K562 (cell line): Measurements from ENCODE around the gene PPARG. TPM values are rescaled to one million over a fixed set of nuclear protein-coding genes. Genes with fewer than 3 reads are reported as not detected.

Source experiments
- ATAC-seq: fragments of 200-7000 bp; cut with Tn5 transposase; 3 replicates; pipeline ENCODE4 v1.9.1; 2020; ENCODE audit warnings: moderate library complexity
- BruUV-seq: library from RNA; stranded (reverse); fragments of 400-500 nt; replicated peaks from 2 replicates; lab custom pipeline; 2021; lab: Mats Ljungman, UMichigan
- CTCF ChIA-PET: fragments of 300-600 bp; formaldehyde crosslinking; extraction: SDS; loops from one replicate; lab custom pipeline; 2021; ENCODE audit warnings: low intra/inter-chr PET ratio; lab: Yijun Ruan, JAX
- POLR2A ChIA-PET: fragments of 300-600, 350-650 bp; sonication (Branson Sonifier 250); formaldehyde crosslinking; extraction: SDS; loops from one replicate; lab custom pipeline; 2021; ENCODE audit warnings: antibody characterized with exemption, inconsistent platforms; lab: Yijun Ruan, JAX
- DNase-seq, 4 experiments: peaks; one replicate each; pipeline versions ENCODE4 v3.0.0 to v3.0.0-alpha.2; 2011 to 2018; ENCODE audit warnings: low spot score in 3 of 4, mixed read lengths in 3 of 4; ENCODE audit errors: extremely low read depth in 1 of 4
- FAIRE-seq: peaks from 2 replicates; lab custom pipeline; 2011; peaks lifted over from hg19 to GRCh38; lab: Jason Lieb, UNC
- H2AFZ ChIP-seq: 2 replicates; pipeline ENCODE4 v1.6.0; 2011; ENCODE audit warnings: low read depth, low read length, control low read depth, inconsistent platforms
- H3K27ac ChIP-seq: fragments of 200-600 bp; 3 replicates; pipeline ENCODE4 v1.8.0; 2011; ENCODE audit warnings: low read depth, mild to moderate bottlenecking, control low read depth, inconsistent platforms, low read length, moderate library complexity, mixed read lengths; ENCODE audit errors: extremely low read depth
- H3K27me3 ChIP-seq, 2 experiments: fragments of 300-600 bp in 1 of 2; 2 replicates in 1 of 2; 3 replicates in 1 of 2; pipeline versions ENCODE4 v1.6.0 to v1.8.0; 2011; ENCODE audit warnings: inconsistent platforms in 2 of 2, low read length in 2 of 2, mild to moderate bottlenecking in 1 of 2, mixed read lengths in 1 of 2, moderate library complexity in 1 of 2; ENCODE audit not compliant: control insufficient read depth in 2 of 2, insufficient read depth in 2 of 2
- H3K36me3 ChIP-seq: fragments of 300-600 bp; 3 replicates; pipeline ENCODE4 v1.8.0; 2011; ENCODE audit warnings: mild to moderate bottlenecking, low read length, inconsistent platforms; ENCODE audit not compliant: control insufficient read depth, insufficient read depth
- H3K4me1 ChIP-seq, 2 experiments: fragments of 200-600 bp in 1 of 2; replicated peaks in 1 of 2; 2 replicates in 1 of 2; 3 replicates in 1 of 2; pipeline versions ENCODE4 v1.5.1 to v1.8.0; 2011; ENCODE audit warnings: inconsistent platforms in 2 of 2, low read length in 2 of 2, mild to moderate bottlenecking in 1 of 2, mixed read lengths in 1 of 2, moderate library complexity in 1 of 2; ENCODE audit not compliant: control insufficient read depth in 2 of 2, insufficient read depth in 2 of 2
- H3K4me2 ChIP-seq: 2 replicates; pipeline ENCODE4 v1.6.1; 2011; ENCODE audit warnings: low read length, control low read depth, inconsistent platforms, mixed read lengths; ENCODE audit not compliant: insufficient read depth
- H3K4me3 ChIP-seq: fragments of 200-600 bp; sonication (generic), shearing (Covaris generic); 2 replicates; pipeline ENCODE4 v1.5.1; 2016; ENCODE audit warnings: control low read depth, inconsistent platforms
- H3K79me2 ChIP-seq: fragments of 200-600 bp; 3 replicates; pipeline ENCODE4 v1.8.0; 2011; ENCODE audit warnings: low read length, inconsistent platforms; ENCODE audit not compliant: control insufficient read depth, insufficient read depth
- H3K9ac ChIP-seq, 2 experiments: 2 replicates each; pipeline versions ENCODE4 v1.6.0 to v1.6.1; 2011; ENCODE audit warnings: low read depth in 2 of 2, low read length in 2 of 2, control low read depth in 1 of 2, inconsistent platforms in 1 of 2, mild to moderate bottlenecking in 1 of 2, mixed read lengths in 1 of 2; ENCODE audit not compliant: insufficient read depth in 1 of 2
- H3K9me1 ChIP-seq: one replicate; pipeline ENCODE4 v1.6.0; 2011; ENCODE audit warnings: inconsistent platforms, mild to moderate bottlenecking, low read length, moderate library complexity; ENCODE audit not compliant: control insufficient read depth, insufficient read depth
- H3K9me3 ChIP-seq: replicated peaks from 2 replicates; pipeline ENCODE4 v1.5.1; 2011; ENCODE audit warnings: low read depth, low read length, inconsistent platforms; ENCODE audit not compliant: control insufficient read depth, insufficient read depth
- H4K20me1 ChIP-seq: replicated peaks from 2 replicates; pipeline ENCODE4 v1.6.1; 2011; ENCODE audit warnings: low read length, inconsistent platforms, mixed read lengths; ENCODE audit not compliant: control insufficient read depth, insufficient read depth
- DLX4 ChIP-seq: fragments of 250-450 bp; sonication (Bioruptor Pico); IDR thresholded peaks from 2 replicates; pipeline ENCODE4 v1.6.1; 2021; ENCODE audit warnings: mild to moderate bottlenecking
- MGA ChIP-seq: fragments of 450-650 bp; IDR thresholded peaks from 2 replicates; pipeline ENCODE4 v1.6.1; 2016; ENCODE audit warnings: mild to moderate bottlenecking, moderate library complexity
- RFX7 ChIP-seq: fragments of 250-450 bp; sonication (Bioruptor Pico); IDR thresholded peaks from 2 replicates; pipeline ENCODE4 v1.5.1; 2021; ENCODE audit warnings: mild to moderate bottlenecking
- SNIP1 ChIP-seq: fragments of 450-650 bp; IDR thresholded peaks from 2 replicates; pipeline ENCODE4 v1.7.1; 2017; ENCODE audit warnings: low read depth, mild to moderate bottlenecking
- TCF15 ChIP-seq: fragments of 250-450 bp; sonication (Bioruptor Pico); IDR thresholded peaks from 2 replicates; pipeline ENCODE4 v1.8.0; 2022; ENCODE audit warnings: moderate library complexity, mild to moderate bottlenecking, inconsistent platforms
- ZNF511 ChIP-seq: sonication (generic); formaldehyde crosslinking; IDR thresholded peaks from 2 replicates; pipeline ENCODE4 v1.8.0; 2022; ENCODE audit warnings: mild to moderate bottlenecking, missing genetic modification reagents
- ZNF57 ChIP-seq: fragments of 450-650 bp; formaldehyde crosslinking; IDR thresholded peaks from 2 replicates; pipeline ENCODE4 v1.4.0; 2020; ENCODE audit warnings: mild to moderate bottlenecking, moderate library complexity
- WGBS: fragments of 100-300 bp; shearing (Covaris generic); methylation state at CpG from one replicate; pipeline ENCODE4 v1.1.6; 2016; ENCODE audit warnings: low coverage, mixed read lengths; ENCODE audit not compliant: insufficient coverage; ENCODE audit errors: missing lambda C conversion rate; 5-methylcytosine and 5-hydroxymethylcytosine counted together
- in situ Hi-C: fragments of 300-500 bp; cut with MboI; formaldehyde crosslinking; loops from 4 replicates; pipeline ENCODE4 v1.15.0; 2018; ENCODE audit warnings: inconsistent platforms, mixed read lengths
- intact Hi-C: fragments of 100-400 bp; cut with micrococcal nuclease; formaldehyde crosslinking; loops from 2 replicates; pipeline ENCODE4 v1.14.2; 2022
- polyA plus RNA-seq, 8 experiments: library from polyadenylated mRNA; depleted of rRNA in 4 of 8; stranded (reverse) in 5 of 8; unstranded in 3 of 8; fragments of >200 nt; fragmentation: Nextera tagmentation in 2 of 8; fragmentation: Illumina TruSeq in 1 of 8; extraction: Ambion mirVana in 2 of 8; extraction: Trizol in 1 of 8; gene quantifications; 2 replicates each; pipeline versions ENCODE4 v1.2.1 to v1.2.3, GENCODE V29; 2011 to 2014; ENCODE audit warnings: inconsistent platforms in 1 of 8, missing spikeins in 1 of 8
- total RNA-seq, 7 experiments: library from RNA; depleted of rRNA in 6 of 7; stranded (reverse); fragments of >200 nt in 6 of 7; fragmentation: Illumina TruSeq in 2 of 7; extraction: Trizol in 2 of 7; gene quantifications; 2 replicates each; pipeline versions ENCODE4 v1.2.1 to v1.2.3, GENCODE V29; 2011 to 2021; ENCODE audit warnings: low replicate concordance in 1 of 7

PPARG gene
- total and polyA plus RNA-seq, 9 of the 15 experiments (the other 6 are each of a cell fraction or from before 2014, with no cell fraction given), result not detected

GRCh38 chr3:12473511-12473910, 184.6 kb downstream of the PPARG start:
- no peak overlapping the region for H3K9ac ChIP-seq
- FAIRE-seq, result no peak
- H3K27ac ChIP-seq, result no peak overlapping the region
- in situ Hi-C loops, result no loop called here
- ATAC-seq, result no peak
- H3K4me1 ChIP-seq, result no peaks in the 10 kb centered on the region
- ChIA-PET POLR2A (interaction anchor here (0.8 kb wide), 1 partner anchor 11 kb away, joined by 3 read pairs; the partner anchor contains the start of gene TSEN2), CTCF (no interaction called here)
- H3K36me3 ChIP-seq, result no peaks in the 10 kb centered on the region
- no peak overlapping the region for H3K4me3 ChIP-seq
- intact Hi-C loops, result no loop called here
- H3K9me1 ChIP-seq, result no peaks in the 10 kb centered on the region
- no peaks in the 10 kb centered on the region for H3K79me2 ChIP-seq
- no peak overlapping the region for H3K4me2 ChIP-seq
- no peak for DNase-seq
- 4% methylated on average over 9 of the region's 9 CpGs for WGBS
- no peak overlapping the region for H2AFZ ChIP-seq
- no peaks in the 10 kb centered on the region for H4K20me1 ChIP-seq
- no TSS peak for BruUV-seq
- H3K9me3 ChIP-seq, result no peaks in the 10 kb centered on the region
- peaks cover 48 to 67% of the 10 kb centered on the region in 2 experiments for H3K27me3 ChIP-seq
- TF ChIP-seq ZNF511 (no peak), DLX4 (CRISPR knock-in tag) (no peak), SNIP1 (no peak), TCF15 (CRISPR knock-in tag) (no peak), MGA (no peak), ZNF57 (CRISPR knock-in tag) (no peak), RFX7 (no peak)
